ACC112 (cell line): ENCODE measurements around the gene ANKMY1.
"Not testable (repeated sequence)": the region's sequence is repeated elsewhere in the genome, so short reads cannot be mapped to it uniquely, and the experiment has no call there.

ENCODE experiments used
- H2AFZ ChIP-seq: fragments of 200-600 bp; sonication (generic); one replicate; pipeline ENCODE4 v1.6.0; 2017; ENCODE audit warnings: antibody characterized with exemption, low read length; ENCODE audit not compliant: unreplicated experiment
- H3K27ac ChIP-seq: fragments of 200-600 bp; sonication (generic); 2 replicates; pipeline ENCODE4 v1.5.1; 2014; ENCODE audit warnings: low read depth, mild to moderate bottlenecking, antibody characterized with exemption, low read length, moderate library complexity
- H3K27me3 ChIP-seq: fragments of 200-600 bp; sonication (generic); 2 replicates; pipeline ENCODE4 v1.6.1; 2014; ENCODE audit warnings: mild to moderate bottlenecking, antibody characterized with exemption, low read length, moderate library complexity, mixed read lengths; ENCODE audit not compliant: insufficient read depth
- H3K36me3 ChIP-seq: fragments of 200-600 bp; sonication (generic); 2 replicates; pipeline ENCODE4 v1.6.1; 2016; ENCODE audit warnings: mild to moderate bottlenecking, antibody characterized with exemption, low read length, moderate library complexity, mixed read lengths; ENCODE audit not compliant: insufficient read depth
- H3K4me1 ChIP-seq: fragments of 200-600 bp; sonication (generic); one replicate; pipeline ENCODE4 v1.6.1; 2016; ENCODE audit warnings: low read length, mixed read lengths; ENCODE audit not compliant: insufficient read depth, unreplicated experiment, control insufficient read depth
- H3K4me3 ChIP-seq: fragments of 200-600 bp; sonication (generic); 2 replicates; pipeline ENCODE4 v1.5.1; 2014; ENCODE audit warnings: mild to moderate bottlenecking, low read depth, low read length
- H3K79me2 ChIP-seq: fragments of 200-600 bp; sonication (generic); one replicate; pipeline ENCODE4 v1.6.0; 2016; ENCODE audit warnings: low read length; ENCODE audit not compliant: control insufficient read depth, unreplicated experiment, insufficient read depth

Gene ANKMY1

GRCh38 chr2:240497082-240497481 is 60.7 kb downstream of the ANKMY1 start:
- not testable (repeated sequence) for H3K27me3 ChIP-seq, H3K4me3 ChIP-seq, H3K4me1 ChIP-seq, H2AFZ ChIP-seq, H3K27ac ChIP-seq, H3K36me3 ChIP-seq, H3K79me2 ChIP-seq

DNA sequence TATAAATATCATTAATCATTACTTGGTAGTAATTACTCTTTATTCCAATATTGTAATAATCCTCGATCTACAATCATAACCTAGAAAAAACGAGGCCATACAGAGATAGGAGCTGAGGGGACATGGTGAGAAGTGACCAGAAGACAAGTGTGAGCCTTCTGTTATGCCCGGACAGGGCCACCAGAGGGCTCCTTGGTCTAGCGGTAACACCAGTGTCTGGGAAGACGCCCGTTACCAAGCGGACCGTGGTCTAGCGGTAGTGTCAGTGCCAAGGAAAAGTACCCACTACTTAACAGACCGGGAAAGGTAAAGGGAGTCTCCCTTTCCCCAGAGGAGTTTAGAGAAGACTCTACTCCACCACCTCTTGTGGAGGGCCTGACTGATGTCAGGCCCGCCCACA is 62.8 kb downstream of the ANKMY1 start:
- not testable (repeated sequence) for H3K36me3 ChIP-seq, H3K27ac ChIP-seq, H3K27me3 ChIP-seq, H3K4me3 ChIP-seq, H3K4me1 ChIP-seq, H3K79me2 ChIP-seq, H2AFZ ChIP-seq

- Histone ChIP-seq H3K4me1 (no peaks in the 10 kb centered on the region), H3K27me3 (no peaks in the 10 kb centered on the region), H2AFZ (no peak overlapping the region), H3K4me3 (no peak overlapping the region), H3K79me2 (no peaks in the 10 kb centered on the region), H3K36me3 (no peaks in the 10 kb centered on the region), H3K27ac (no peak overlapping the region)
Measured at GRCh38 chr2:240494194-240494793, 63.5 kb downstream of the ANKMY1 start.

DNA sequence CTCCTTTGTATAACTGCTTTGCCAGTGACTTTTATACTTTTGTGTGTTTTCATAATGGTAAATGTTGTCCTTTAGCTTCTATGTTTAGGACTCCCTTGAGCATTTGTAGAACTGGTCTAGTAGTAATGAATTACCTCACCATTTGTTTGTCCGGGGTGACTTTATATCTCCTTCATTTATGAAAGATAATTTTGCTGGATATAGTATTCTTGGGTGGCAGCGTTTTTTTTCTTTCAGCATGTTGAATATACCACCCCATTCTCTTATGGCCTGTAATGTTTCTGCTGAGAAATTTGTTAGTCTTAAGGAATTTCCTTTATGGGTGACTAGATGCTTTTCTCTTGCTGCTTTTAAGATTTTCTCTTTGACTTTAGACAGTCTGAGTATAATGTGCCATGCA is 66.3 kb downstream of the ANKMY1 start:
- H2AFZ ChIP-seq: no peak overlapping the region
- H3K79me2 ChIP-seq: no peaks in the 10 kb centered on the region
- H3K4me1 ChIP-seq: no peaks in the 10 kb centered on the region
- no peaks in the 10 kb centered on the region for H3K36me3 ChIP-seq
- H3K27me3 ChIP-seq: 0 out of 2 replicates have a peak, but pooled peaks cover 7% of the 10 kb centered on the region
- no peak overlapping the region for H3K27ac ChIP-seq
- no peak overlapping the region for H3K4me3 ChIP-seq

DNA sequence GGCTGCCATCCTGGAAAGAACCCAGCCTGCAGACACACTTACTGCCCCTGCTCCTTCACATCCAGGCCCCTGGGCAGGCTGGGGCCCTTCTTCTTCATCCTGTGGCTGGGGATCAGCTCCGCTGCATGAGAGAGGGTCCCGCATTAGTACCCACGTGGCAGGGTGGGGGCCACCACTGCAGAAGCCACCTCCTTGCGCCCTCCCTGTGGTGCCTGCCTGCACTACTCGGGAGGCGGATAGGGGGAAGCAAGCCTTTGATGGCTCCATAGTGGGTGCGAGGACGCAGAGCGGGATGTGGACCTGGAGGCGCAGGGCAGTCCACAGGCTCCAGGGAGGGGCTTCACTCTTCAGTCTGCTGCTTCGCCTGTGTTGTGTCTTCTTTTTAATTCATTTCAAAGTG is 75.6 kb downstream of the ANKMY1 start:
- H3K4me3 ChIP-seq: no peak overlapping the region
- H3K27me3 ChIP-seq: no peaks in the 10 kb centered on the region
- H3K4me1 ChIP-seq: no peaks in the 10 kb centered on the region
- H3K27ac ChIP-seq: no peak overlapping the region
- H2AFZ ChIP-seq: no peak overlapping the region
- no peaks in the 10 kb centered on the region for H3K36me3 ChIP-seq
- no peaks in the 10 kb centered on the region for H3K79me2 ChIP-seq

- Histone ChIP-seq H3K4me1 (no peaks in the 10 kb centered on the region), H3K36me3 (no peaks in the 10 kb centered on the region), H3K27ac (no peak overlapping the region), H2AFZ (no peak overlapping the region), H3K79me2 (no peaks in the 10 kb centered on the region), H3K4me3 (no peak overlapping the region), H3K27me3 (no peaks in the 10 kb centered on the region)
Measured at GRCh38 chr2:240481720-240482119, 76.1 kb downstream of the ANKMY1 start.

DNA sequence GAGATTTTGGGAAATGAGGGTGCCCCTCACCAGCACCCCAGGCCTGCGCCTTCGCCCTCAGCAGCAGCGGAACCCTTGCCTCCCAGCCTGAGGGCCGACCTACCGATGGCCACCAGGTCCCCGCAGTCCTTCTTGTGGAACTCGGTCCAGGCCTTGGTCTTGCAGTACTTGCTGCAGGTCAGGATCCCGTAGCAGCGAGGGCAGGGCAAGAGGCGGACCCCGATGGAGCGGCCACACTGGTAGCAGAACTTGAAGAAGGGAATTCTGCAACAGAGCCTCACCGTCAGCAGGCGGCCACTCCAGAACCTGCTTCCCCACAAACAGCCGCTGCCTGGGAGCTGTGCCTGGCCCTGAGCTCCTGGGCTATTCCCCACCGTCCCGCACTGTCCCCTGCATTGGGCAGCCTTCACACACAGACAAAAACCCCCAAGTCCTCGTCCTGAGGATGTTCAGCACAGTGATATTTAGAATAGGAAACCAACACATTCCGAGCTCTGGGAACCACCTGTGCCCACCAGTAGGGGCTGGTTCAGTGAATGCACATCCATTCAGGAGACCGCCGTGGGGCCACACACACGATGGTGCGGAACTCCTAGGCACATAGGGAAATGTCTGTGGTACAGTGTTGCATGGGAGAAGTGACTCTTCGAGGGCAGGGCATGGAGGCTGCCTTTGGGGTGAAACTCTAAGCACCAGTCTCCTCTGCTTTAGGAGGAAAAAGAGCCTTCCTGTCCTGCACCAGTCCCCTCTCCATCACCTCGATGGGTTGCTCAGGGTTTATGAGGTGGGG is 76.8 kb downstream of the ANKMY1 start:
- no peaks in the 10 kb centered on the region for H3K4me1 ChIP-seq
- no peak overlapping the region for H3K27ac ChIP-seq
- no peak overlapping the region for H3K4me3 ChIP-seq
- H2AFZ ChIP-seq: no peak overlapping the region
- no peaks in the 10 kb centered on the region for H3K79me2 ChIP-seq
- H3K36me3 ChIP-seq: no peaks in the 10 kb centered on the region
- no peaks in the 10 kb centered on the region for H3K27me3 ChIP-seq

DNA sequence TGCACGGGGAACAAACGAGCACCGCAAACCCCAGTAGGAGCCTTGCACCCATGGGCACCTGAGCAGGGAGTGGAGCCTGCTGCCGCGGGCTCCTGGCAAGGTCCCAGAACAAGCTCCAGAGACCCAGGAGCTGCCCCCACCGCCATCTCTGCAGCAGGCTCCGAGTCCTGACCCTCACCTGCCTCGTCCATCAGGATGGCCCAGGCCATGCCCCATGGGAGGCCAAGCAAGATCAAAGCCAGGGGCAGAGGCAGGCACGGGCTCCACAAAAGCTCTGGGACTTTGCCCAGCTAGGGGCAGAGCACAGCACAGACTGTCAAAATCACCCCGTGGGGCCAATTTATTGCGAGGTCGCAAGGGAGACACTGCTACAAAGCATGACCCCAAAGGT is 78.7 kb downstream of the ANKMY1 start:
- Histone ChIP-seq H3K4me1 (no peaks in the 10 kb centered on the region), H2AFZ (no peak overlapping the region), H3K27me3 (no peaks in the 10 kb centered on the region), H3K27ac (no peak overlapping the region), H3K36me3 (no peaks in the 10 kb centered on the region), H3K4me3 (no peak overlapping the region), H3K79me2 (no peaks in the 10 kb centered on the region)

DNA sequence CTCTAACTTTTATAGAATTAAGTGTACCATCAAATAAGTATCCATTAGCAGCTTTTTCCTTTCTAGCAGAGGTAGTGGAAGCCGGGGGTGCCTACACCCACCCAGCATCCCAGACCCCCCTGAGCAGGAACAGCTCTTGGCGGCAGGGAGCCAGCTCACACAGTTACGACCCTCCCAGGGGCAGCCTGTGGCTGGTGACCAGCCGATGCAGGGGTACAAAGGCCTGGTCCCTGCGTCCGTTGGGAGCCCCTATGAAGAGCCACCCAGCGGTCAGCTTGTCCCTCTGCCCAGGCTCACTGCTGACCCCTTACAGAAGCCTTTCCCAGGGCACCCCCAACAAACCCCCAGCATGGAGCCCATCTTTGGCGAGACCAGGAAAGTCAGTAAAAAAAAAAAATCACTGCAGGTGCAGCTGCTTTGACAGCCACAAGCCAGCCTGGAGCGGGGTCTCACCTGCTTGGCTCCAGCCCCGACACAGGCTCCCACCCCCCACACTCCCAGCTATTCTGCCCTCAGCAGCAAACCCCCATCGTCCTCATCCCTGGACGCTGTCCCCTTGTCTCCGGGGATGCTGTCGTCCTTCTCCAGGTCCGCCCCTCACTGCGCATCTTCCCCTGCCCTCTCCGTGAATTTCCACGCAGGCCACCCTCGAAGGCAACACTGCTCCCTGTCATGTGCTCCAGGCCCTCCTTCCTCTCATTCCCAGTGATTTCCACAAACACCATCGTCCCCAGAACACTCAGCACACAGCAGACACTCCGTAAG is 79.3 kb downstream of the ANKMY1 start:
- no peak overlapping the region for H2AFZ ChIP-seq
- no peaks in the 10 kb centered on the region for H3K4me1 ChIP-seq
- no peaks in the 10 kb centered on the region for H3K27me3 ChIP-seq
- no peak overlapping the region for H3K4me3 ChIP-seq
- H3K36me3 ChIP-seq: no peaks in the 10 kb centered on the region
- no peaks in the 10 kb centered on the region for H3K79me2 ChIP-seq
- H3K27ac ChIP-seq: no peak overlapping the region

DNA sequence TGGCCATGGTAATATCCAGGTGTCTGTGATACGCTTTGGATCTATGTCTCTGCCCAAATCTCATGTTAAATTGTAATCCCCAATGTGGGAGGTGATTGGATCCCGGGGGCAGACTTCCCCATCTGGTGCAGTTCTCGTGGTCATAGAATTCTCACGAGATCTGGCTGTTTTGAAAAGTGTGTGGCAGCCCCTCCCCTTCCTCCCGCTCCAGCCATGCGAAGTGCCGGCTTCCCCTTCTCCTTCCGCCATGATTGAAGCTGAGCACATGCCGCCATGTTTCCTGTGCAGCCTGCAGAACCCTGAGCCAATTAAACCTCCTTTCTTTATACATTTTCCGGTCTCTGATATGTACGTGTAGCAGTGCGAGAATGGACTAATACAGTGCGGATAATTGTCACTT is 79.9 kb downstream of the ANKMY1 start:
- no peaks in the 10 kb centered on the region for H3K36me3 ChIP-seq
- H3K79me2 ChIP-seq: no peaks in the 10 kb centered on the region
- no peak overlapping the region for H2AFZ ChIP-seq
- no peaks in the 10 kb centered on the region for H3K4me1 ChIP-seq
- H3K27me3 ChIP-seq: no peaks in the 10 kb centered on the region
- no peak overlapping the region for H3K4me3 ChIP-seq
- H3K27ac ChIP-seq: no peak overlapping the region

DNA sequence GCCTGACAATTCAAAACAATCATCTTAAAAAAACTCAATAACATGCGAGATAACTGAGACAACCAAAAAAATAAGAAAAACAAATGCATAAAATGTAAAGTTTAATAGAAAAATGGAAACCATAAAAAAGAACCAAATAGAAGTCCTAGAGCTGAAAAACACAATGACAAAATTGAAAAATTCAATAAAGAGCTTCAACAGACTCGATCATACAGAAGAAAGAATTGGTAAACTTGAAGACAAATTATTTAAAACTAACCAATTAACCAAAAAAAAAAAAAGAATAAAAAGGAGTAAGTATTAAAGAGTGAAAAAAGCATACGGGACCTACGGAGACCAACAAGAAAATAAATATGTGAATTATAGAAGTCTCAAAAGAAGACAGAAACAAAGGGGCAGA is 84.6 kb downstream of the ANKMY1 start:
- Histone ChIP-seq H3K79me2 (no peaks in the 10 kb centered on the region), H3K27ac (no peak overlapping the region), H3K36me3 (no peaks in the 10 kb centered on the region), H3K27me3 (no peaks in the 10 kb centered on the region), H3K4me3 (no peak overlapping the region), H3K4me1 (no peaks in the 10 kb centered on the region), H2AFZ (no peak overlapping the region)
